ENCODE results near the gene FYN. TPM values are rescaled to one million over a fixed set of nuclear protein-coding genes. Genes with fewer than 3 reads are reported as not detected.

Gene FYN
- total and polyA plus RNA-seq, 4 donors: 11.2 to 28.3 (median 19.7) TPM

GRCh38 chr6:111810294-111811131, 62.7 kb downstream of the FYN start:
- TF ChIP-seq HNF4A (conservative IDR thresholded peaks at IDR 0.05) (no peak), YY1 (IDR thresholded peaks at IDR 0.05) (no peak), NR2F2 (IDR thresholded peaks at IDR 0.05) (no peak), CTCF (IDR thresholded peaks at IDR 0.05; ENCODE audit: low read depth, low read length, missing input control) (no peak), JUND (IDR thresholded peaks at IDR 0.05) (no peak), HNF4G (IDR thresholded peaks at IDR 0.05) (no peak), GABPA (IDR thresholded peaks at IDR 0.05 in 1 of 2, conservative IDR thresholded peaks at IDR 0.05 in 1 of 2) (no peak), RAD21 (IDR thresholded peaks at IDR 0.05) (no peak)
- H3K9ac ChIP-seq (ENCODE audit: low read depth in 1 of 2, low read length in 2 of 2): no peak overlapping the region
- no peak for DNase-seq (ENCODE audit: low spot score)
- H3K36me3 ChIP-seq (ENCODE audit: control insufficient read depth in 4 of 4, insufficient read depth in 3 of 4, low read depth in 1 of 4, low read length in 3 of 4): no peaks in the 10 kb centered on the region
- 83% methylated on average over 10 of the region's 10 CpGs for WGBS
- no peaks in the 10 kb centered on the region for H3K9me3 ChIP-seq (ENCODE audit: control insufficient read depth in 4 of 4, low read length in 3 of 4)
- peaks cover 0 to 2% (median 0%) of the 10 kb centered on the region in 4 donors for H3K4me1 ChIP-seq (ENCODE audit: control insufficient read depth in 4 of 4, insufficient read depth in 4 of 4, low read length in 3 of 4)
- H3K27ac ChIP-seq (ENCODE audit: low read depth in 1 of 2, low read length in 2 of 2): no peak overlapping the region
- no peak overlapping the region for H3K4me3 ChIP-seq (ENCODE audit: low read depth in 1 of 3, low read length in 3 of 3)
- no peaks in the 10 kb centered on the region for H3K27me3 ChIP-seq (ENCODE audit: control insufficient read depth in 4 of 4, insufficient read depth in 4 of 4, low read length in 3 of 4)

GRCh38 chr6:111809766-111810165, 63.5 kb downstream of the FYN start:
- no peak for DNase-seq (ENCODE audit: low spot score)
- H3K9ac ChIP-seq (ENCODE audit: low read depth in 1 of 2, low read length in 2 of 2): no peak overlapping the region
- no peak overlapping the region for H3K27ac ChIP-seq (ENCODE audit: low read depth in 1 of 2, low read length in 2 of 2)
- TF ChIP-seq HNF4G (IDR thresholded peaks at IDR 0.05): no peak
- TF ChIP-seq FOXA1 (IDR thresholded peaks at IDR 0.05): no peak
- TF ChIP-seq TAF1 (conservative IDR thresholded peaks at IDR 0.05): no peak
- TF ChIP-seq MAX (IDR thresholded peaks at IDR 0.05): no peak
- TF ChIP-seq ATF3 (IDR thresholded peaks at IDR 0.05): no peak
- TF ChIP-seq EGR1 (IDR thresholded peaks at IDR 0.05; ENCODE audit: low read depth in 2 of 2): no peak
- no peak for TF ChIP-seq REST (IDR thresholded peaks at IDR 0.05)
- TF ChIP-seq RAD21 (IDR thresholded peaks at IDR 0.05): no peak
- no peak for TF ChIP-seq CTCF (IDR thresholded peaks at IDR 0.05; ENCODE audit: low read depth, low read length, missing input control)
- TF ChIP-seq YY1 (IDR thresholded peaks at IDR 0.05): no peak
- TF ChIP-seq RXRA (IDR thresholded peaks at IDR 0.05): no peak
- TF ChIP-seq NR2F2 (IDR thresholded peaks at IDR 0.05): no peak
- TF ChIP-seq HNF4A (conservative IDR thresholded peaks at IDR 0.05): no peak
- TF ChIP-seq JUND (IDR thresholded peaks at IDR 0.05): no peak
- TF ChIP-seq FOXA2 (IDR thresholded peaks at IDR 0.05): no peak
- TF ChIP-seq ZBTB33 (IDR thresholded peaks at IDR 0.05): no peak
- TF ChIP-seq GABPA (IDR thresholded peaks at IDR 0.05 in 1 of 2, conservative IDR thresholded peaks at IDR 0.05 in 1 of 2): no peak
- no peak for TF ChIP-seq SP1 (IDR thresholded peaks at IDR 0.05)
- H3K36me3 ChIP-seq (ENCODE audit: control insufficient read depth in 4 of 4, insufficient read depth in 3 of 4, low read depth in 1 of 4, low read length in 3 of 4): no peaks in the 10 kb centered on the region
- no peak overlapping the region for H3K4me3 ChIP-seq (ENCODE audit: low read depth in 1 of 3, low read length in 3 of 3)
- no peaks in the 10 kb centered on the region for H3K27me3 ChIP-seq (ENCODE audit: control insufficient read depth in 4 of 4, insufficient read depth in 4 of 4, low read length in 3 of 4)
- no peaks in the 10 kb centered on the region for H3K9me3 ChIP-seq (ENCODE audit: control insufficient read depth in 4 of 4, low read length in 3 of 4)
- H3K4me1 ChIP-seq (ENCODE audit: control insufficient read depth in 4 of 4, insufficient read depth in 4 of 4, low read length in 3 of 4): peaks cover 0 to 2% (median 0%) of the 10 kb centered on the region in 4 donors
